Erythroblast (primary cell): ENCODE measurements around the gene SLC7A4.

ENCODE experiments used
- GATA1 ChIP-seq: IDR thresholded peaks from 2 replicates; pipeline ENCODE4 v1.6.1; 2011; ENCODE audit warnings: low read depth, mild to moderate bottlenecking, control low read depth, low read length, moderate library complexity
- POLR2A ChIP-seq: IDR thresholded peaks from 2 replicates; pipeline ENCODE4 v1.6.1; 2011; ENCODE audit warnings: mild to moderate bottlenecking, low read length

- TF ChIP-seq POLR2A (no peak), GATA1 (no peak)
Measured at GRCh38 chr22:21000987-21001600, 31.3 kb downstream of the SLC7A4 start.
